Subcutaneous adipose tissue (tissue), 4 donors: ENCODE data around the gene STAT1. TPM values are rescaled to one million over a fixed set of nuclear protein-coding genes. Genes with fewer than 3 reads are reported as not detected.

Experiments used
- CTCF ChIP-seq: fragments of 450-650 bp; IDR thresholded peaks from one replicate; pipeline ENCODE4 v1.5.1; 2016; ENCODE audit warnings: low read depth, mild to moderate bottlenecking, control low read depth, antibody characterized with exemption, moderate library complexity
- total RNA-seq, 4 donors: library from RNA; depleted of rRNA; stranded (reverse); fragments of >200 nt; gene quantifications; one replicate each; pipeline ENCODE4 v1.1.0, GENCODE V29; 2016

STAT1 gene
- total RNA-seq, 4 donors from 2014 or later = 55.5 to 123 (median 70.8) TPM

- TF ChIP-seq CTCF = no peak
Measured at GRCh38 chr2:191041418-191042161, 27.6 kb upstream of the STAT1 start.

GRCh38 chr2:191039616-191040015, 25.6 kb upstream of the STAT1 start:
- TF ChIP-seq CTCF = no peak

GRCh38 chr2:191038741-191039140, 24.8 kb upstream of the STAT1 start:
- TF ChIP-seq CTCF = no peak

- TF ChIP-seq CTCF = no peak
Measured at GRCh38 chr2:191038241-191038725, 24.3 kb upstream of the STAT1 start.

- TF ChIP-seq CTCF = no peak
Measured at GRCh38 chr2:191037351-191037750, 23.4 kb upstream of the STAT1 start.

GRCh38 chr2:191036363-191036762, 22.4 kb upstream of the STAT1 start:
- TF ChIP-seq CTCF = no peak

GRCh38 chr2:191032588-191033429, 18.8 kb upstream of the STAT1 start:
- TF ChIP-seq CTCF = no peak
